Upper lobe of right lung (tissue), 1 donor: ENCODE measurements around the gene NUTF2. TPM values are rescaled to one million over a fixed set of nuclear protein-coding genes. Genes with fewer than 3 reads are reported as not detected.

Experiments
- ATAC-seq: fragments of 200-7000 bp; cut with Tn5 transposase; one replicate; pipeline ENCODE4 v1.9.1; 2020; ENCODE audit warnings: mild to moderate bottlenecking, moderate library complexity
- DNase-seq: peaks from one replicate; pipeline ENCODE4 v3.0.0-alpha.2; 2020
- H3K27ac ChIP-seq: fragments of 200-600 bp; one replicate; pipeline ENCODE4 v1.8.0; 2022
- H3K27me3 ChIP-seq: fragments of 200-600 bp; one replicate; pipeline ENCODE4 v1.8.0; 2022; ENCODE audit warnings: mild to moderate bottlenecking
- H3K36me3 ChIP-seq: fragments of 200-600 bp; one replicate; pipeline ENCODE4 v1.8.0; 2022
- H3K4me1 ChIP-seq: fragments of 200-600 bp; one replicate; pipeline ENCODE4 v1.8.0; 2022
- H3K4me3 ChIP-seq: fragments of 200-600 bp; one replicate; pipeline ENCODE4 v1.8.0; 2022; ENCODE audit warnings: mild to moderate bottlenecking
- H3K9me3 ChIP-seq: fragments of 200-600 bp; one replicate; pipeline ENCODE4 v1.8.0; 2022
- CTCF ChIP-seq: fragments of 200-600 bp; IDR thresholded peaks from one replicate; pipeline ENCODE4 v1.8.0; 2022; ENCODE audit warnings: antibody characterized with exemption
- intact Hi-C: fragments of 100-400 bp; cut with DNase I; formaldehyde crosslinking; loops from one replicate; pipeline ENCODE4 v1.11.0; 2022
- long read RNA-seq: library from polyadenylated mRNA; unstranded; transcript quantifications from one replicate; pipeline ENCODE4 v2.0.0, GENCODE V29; 2021
- total RNA-seq: library from RNA; stranded (reverse); fragmentation: NEBNext Ultra II Directional; extraction: Animal tissue kit (Norgen Biotek cat#: 25700); gene quantifications from one replicate; pipeline ENCODE4 v1.2.1, GENCODE V29; 2021
- donor health status: DM: no; HTN: yes; CAD: no; lungs with severe emphysema.

The NUTF2 gene
- total RNA-seq: 55.0 TPM
- long read RNA-seq, transcript NUTF2-201 (5 exons, 2,321 nt): major isoform, 25 of 35 reads
- long read RNA-seq, transcript NUTF2-206 (5 exons, 1,119 nt): minor isoform, 5 of 35 reads
- long read RNA-seq, partial matches to known transcripts: 0 of 35 reads
- long read RNA-seq, other reads (novel, unspliced or antisense): 5 of 35 reads

- H3K27ac ChIP-seq: peak within 1 kb of the TSS; percentile 88
- intact Hi-C loops: no loop called here
Measured at GRCh38 chr16:67846320-67847063, at the start of gene NUTF2. Gene NUTF2, plus strand, starts transcription at chr16:67846933. Its CDS starts 18,198 bp downstream, at chr16:67865131.

GRCh38 chr16:67800338-67800926 is 46.3 kb upstream of the NUTF2 start:
- H3K4me3 ChIP-seq: no peak overlapping the region
- no peak for DNase-seq
- ATAC-seq: peak; percentile 42
- intact Hi-C loops: no loop called here
- H3K36me3 ChIP-seq: peaks cover 28% of the 10 kb centered on the region
- no peak overlapping the region for H3K27ac ChIP-seq
- peaks cover 16% of the 10 kb centered on the region for H3K4me1 ChIP-seq
- H3K9me3 ChIP-seq: no peaks in the 10 kb centered on the region
- no peak for TF ChIP-seq CTCF
- H3K27me3 ChIP-seq: no peaks in the 10 kb centered on the region

More at GRCh38 chr16:67846320-67847063, at the start of gene NUTF2:
- ATAC-seq: peak; percentile 89
- no peaks in the 10 kb centered on the region for H3K9me3 ChIP-seq
- no peak for TF ChIP-seq CTCF
- H3K27me3 ChIP-seq: no peaks in the 10 kb centered on the region
- DNase-seq: peak; percentile 98
- peaks cover 45% of the 10 kb centered on the region for H3K4me1 ChIP-seq
- peak within 1 kb of the TSS; percentile 100 for H3K4me3 ChIP-seq
- H3K36me3 ChIP-seq: no peaks in the 10 kb centered on the region

GRCh38 chr16:67801241-67801640 is 45.5 kb upstream of the NUTF2 start:
- Histone ChIP-seq H3K4me1 (peaks cover 20% of the 10 kb centered on the region), H3K9me3 (no peaks in the 10 kb centered on the region), H3K36me3 (peaks cover 28% of the 10 kb centered on the region), H3K27ac (no peak overlapping the region), H3K4me3 (no peak overlapping the region), H3K27me3 (no peaks in the 10 kb centered on the region)
- ATAC-seq (no peak), DNase-seq (no peak)
- intact Hi-C loops: no loop called here
- no peak for TF ChIP-seq CTCF

GRCh38 chr16:67801883-67802282 is 44.9 kb upstream of the NUTF2 start:
- H3K27me3 ChIP-seq: no peaks in the 10 kb centered on the region
- H3K4me3 ChIP-seq: no peak overlapping the region
- no peak overlapping the region for H3K27ac ChIP-seq
- no peak for DNase-seq
- intact Hi-C loops: no loop called here
- no peak for ATAC-seq
- peaks cover 20% of the 10 kb centered on the region for H3K4me1 ChIP-seq
- TF ChIP-seq CTCF: no peak
- H3K9me3 ChIP-seq: no peaks in the 10 kb centered on the region
- H3K36me3 ChIP-seq: peaks cover 28% of the 10 kb centered on the region

GRCh38 chr16:67803894-67804293 is 42.8 kb upstream of the NUTF2 start:
- H3K36me3 ChIP-seq: peaks cover 17% of the 10 kb centered on the region
- H3K4me1 ChIP-seq: peaks cover 20% of the 10 kb centered on the region
- intact Hi-C loops: no loop called here

More at GRCh38 chr16:67803894-67804293, 42.8 kb upstream of the NUTF2 start:
- no peak for DNase-seq
- Histone ChIP-seq H3K4me3 (no peak overlapping the region), H3K27me3 (no peaks in the 10 kb centered on the region), H3K27ac (no peak overlapping the region), H3K9me3 (no peaks in the 10 kb centered on the region)
- TF ChIP-seq CTCF: no peak
- no peak for ATAC-seq
